ENCODE measurements around the gene ZFAND2B. TPM values are rescaled to one million over a fixed set of nuclear protein-coding genes. Genes with fewer than 3 reads are reported as not detected.

The ZFAND2B gene
- total RNA-seq, 1 experiment from 2014 or later = 34.0 TPM

DNA sequence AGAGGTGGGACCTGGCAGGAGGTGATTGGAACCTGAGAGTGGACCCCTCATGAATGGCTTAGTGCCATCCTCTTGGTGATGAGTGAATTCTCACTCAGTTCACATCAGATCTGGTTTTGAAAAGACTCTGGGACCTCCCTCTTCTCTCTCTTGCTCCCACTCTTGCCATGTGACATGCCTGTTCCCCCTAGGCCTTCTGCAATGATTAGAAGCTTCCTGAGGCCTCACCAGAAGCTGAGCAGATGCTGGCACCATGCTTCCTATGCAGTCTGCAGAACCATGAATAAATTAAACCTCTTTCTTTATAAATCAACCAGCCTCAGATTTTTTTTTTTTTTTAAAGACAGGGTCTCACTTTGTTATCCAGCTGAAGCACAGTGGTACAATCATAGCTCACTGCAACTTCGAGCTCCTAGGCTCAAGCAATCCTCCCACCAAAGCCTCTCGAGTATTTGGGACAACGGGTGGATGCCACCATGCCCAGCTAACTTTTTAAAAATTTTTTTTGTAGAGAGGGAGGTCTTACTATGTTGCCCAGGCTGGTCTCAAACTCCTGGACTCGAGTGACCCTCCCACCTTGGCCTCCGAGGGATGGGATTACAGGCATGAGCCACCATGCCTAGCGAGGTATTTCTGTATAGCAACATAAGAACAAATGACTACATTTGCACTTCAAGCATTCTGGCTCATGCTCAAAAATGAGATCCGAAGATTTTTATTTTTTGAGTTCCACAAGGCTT is 2.0 kb upstream of the ZFAND2B start:
- no peak for DNase-seq (ENCODE audit: low read depth)

- DNase-seq (ENCODE audit: low read depth) = no peak
Measured at GRCh38 chr2:219205165-219205538, 1.4 kb upstream of the ZFAND2B start.

DNA sequence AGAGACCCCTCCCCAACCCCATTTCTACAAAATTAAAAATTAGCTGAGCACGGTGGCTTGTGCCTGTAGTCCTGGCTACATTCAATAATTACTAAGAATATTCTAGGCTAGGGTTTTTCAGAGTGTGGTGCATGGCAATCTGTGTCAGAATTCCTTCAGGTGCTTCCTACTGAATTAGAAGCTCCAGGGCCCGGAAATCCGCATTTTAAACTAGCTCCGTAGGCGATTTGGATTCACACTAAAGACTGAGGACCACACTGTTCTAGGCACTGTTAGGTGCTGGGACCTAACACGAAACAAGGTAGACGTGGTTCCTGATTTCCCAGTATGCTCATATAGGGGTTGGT is 628 bp upstream of the ZFAND2B start:
- no peak for DNase-seq (ENCODE audit: low read depth)

- no peak for DNase-seq (ENCODE audit: low read depth)
Measured at GRCh38 chr2:219207134-219207883, 727 bp downstream of the ZFAND2B start.

GRCh38 chr2:219207884-219208740 is 1.5 kb downstream of the ZFAND2B start:
- DNase-seq (ENCODE audit: low read depth) = peak; percentile 54

DNA sequence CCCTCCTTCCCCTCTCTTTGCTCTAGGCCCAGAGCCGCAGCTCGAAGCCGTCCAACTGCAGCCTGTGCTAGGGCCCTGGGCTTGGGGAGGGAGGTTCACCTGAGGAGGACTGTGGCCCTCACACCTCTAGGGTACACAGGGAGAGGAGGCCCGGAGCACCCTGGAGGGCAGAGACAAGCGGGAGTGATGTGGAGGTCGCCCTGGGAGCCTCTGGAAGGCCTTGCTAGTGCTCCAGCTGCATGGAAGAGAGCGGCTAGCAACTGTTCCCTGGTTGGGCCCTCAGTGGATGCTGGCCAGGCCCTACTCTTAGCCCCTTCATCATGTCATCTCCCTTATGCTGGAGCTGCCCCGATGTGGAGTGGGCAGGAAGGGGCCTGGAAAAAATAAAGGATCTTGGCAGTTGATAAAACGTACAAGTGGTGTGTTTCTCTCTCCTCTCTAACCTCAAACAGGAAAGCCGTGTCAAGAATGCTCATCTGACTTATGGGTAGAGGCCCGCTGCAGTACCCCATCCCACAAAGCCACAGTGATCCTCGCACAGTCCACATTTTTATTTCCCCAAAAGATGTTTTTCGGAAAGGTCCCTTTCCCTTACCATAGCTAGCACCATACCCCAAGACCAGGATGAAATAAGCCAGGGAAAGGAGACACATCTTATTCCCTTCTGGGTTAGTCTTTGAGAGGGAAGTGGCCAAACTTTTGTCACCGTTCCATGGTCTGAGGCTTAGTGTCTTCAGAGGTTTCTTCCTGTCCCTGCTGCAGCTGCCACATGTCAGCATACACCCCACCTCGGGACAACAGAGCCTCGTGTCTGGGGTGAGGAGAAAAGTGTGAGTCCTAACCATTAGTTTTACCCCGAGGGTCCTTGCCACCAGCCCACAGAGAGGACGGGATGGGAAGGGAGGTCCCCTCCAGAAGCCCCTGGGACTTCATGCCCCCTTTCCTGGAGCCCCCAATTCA is 2.9 kb downstream of the ZFAND2B start:
- no peak for DNase-seq (ENCODE audit: low read depth)

GRCh38 chr2:219210196-219210885 is 3.8 kb downstream of the ZFAND2B start:
- no peak for DNase-seq (ENCODE audit: low read depth)

GRCh38 chr2:219210886-219211362 is 4.3 kb downstream of the ZFAND2B start:
- no peak for DNase-seq (ENCODE audit: low read depth)

DNA sequence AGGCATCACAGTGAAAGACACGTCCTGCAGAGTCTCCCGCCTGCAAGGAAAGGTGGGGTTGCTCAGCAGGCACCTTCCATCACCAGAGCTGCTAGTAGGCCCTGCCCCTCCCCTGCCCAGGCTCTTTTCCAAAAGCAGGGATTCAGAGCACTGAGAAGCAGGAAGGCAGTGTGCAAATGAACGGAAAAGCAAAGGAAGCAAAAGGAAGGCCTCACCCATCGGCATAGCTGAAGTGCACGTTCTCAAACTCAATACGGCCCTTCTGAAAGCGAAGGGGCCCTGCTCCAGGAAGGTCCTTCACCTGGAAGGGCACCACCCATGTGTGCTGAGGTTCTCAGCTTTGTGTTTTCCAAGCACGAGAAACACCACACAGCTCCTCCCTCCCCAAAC is 6.4 kb downstream of the ZFAND2B start:
- no peak for DNase-seq (ENCODE audit: low read depth)

DNA sequence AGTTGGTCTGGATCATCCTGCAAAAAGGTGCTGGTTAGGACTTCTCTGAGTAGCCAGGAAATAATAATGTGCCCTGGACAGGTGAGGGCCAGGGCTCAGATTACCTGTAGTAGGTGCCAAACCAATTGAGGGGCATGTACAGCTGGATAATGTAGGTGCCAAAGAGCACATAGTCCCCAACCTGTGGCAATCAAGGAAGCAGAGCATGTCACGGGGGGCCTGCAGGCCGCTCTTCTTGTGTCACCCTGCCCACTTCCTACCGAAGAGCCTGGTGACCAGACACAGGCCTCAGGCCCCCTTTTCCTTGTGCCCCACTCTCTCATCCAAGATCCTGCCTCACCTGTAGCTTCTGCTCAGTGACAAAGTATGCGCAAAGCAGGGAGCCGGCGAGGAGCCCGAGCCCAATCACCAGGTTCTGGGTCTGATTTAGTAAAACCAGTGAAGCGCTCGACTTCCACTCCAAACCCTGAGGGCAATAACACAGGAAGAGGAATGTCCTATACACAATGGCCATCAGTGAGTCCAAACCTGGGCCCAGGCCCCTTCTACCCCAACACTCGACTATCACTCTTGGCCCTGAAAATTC is 7.0 kb downstream of the ZFAND2B start:
- DNase-seq (ENCODE audit: low read depth) = no peak

GRCh38 chr2:219214141-219214540 is 7.6 kb downstream of the ZFAND2B start:
- DNase-seq (ENCODE audit: low read depth) = no peak

DNA sequence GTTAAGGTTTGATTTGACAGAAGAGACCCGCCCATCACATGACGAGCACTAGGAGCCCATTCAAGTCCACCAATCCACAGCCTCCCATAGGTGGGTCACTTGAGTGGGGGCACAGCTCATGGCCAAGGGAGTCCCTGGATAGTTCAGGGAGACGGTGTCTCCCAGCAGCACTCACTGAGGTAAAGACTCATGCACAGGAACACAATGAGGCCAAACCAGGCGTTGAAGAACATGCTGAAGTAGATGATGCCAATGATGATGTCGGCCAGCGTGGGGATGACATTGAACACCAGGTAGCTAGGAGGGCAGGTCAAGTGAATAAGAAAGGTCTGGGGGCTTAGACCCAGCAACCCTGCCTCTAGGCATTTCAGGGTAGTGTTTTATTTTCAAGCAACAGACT is 8.2 kb downstream of the ZFAND2B start:
- DNase-seq (ENCODE audit: low read depth) = no peak

- DNase-seq (ENCODE audit: low read depth) = no peak
Measured at GRCh38 chr2:219215871-219216534, 9.4 kb downstream of the ZFAND2B start.

- no peak for DNase-seq (ENCODE audit: low read depth)
Measured at GRCh38 chr2:219216535-219216915, 9.9 kb downstream of the ZFAND2B start.

- peak; percentile 77 for DNase-seq (ENCODE audit: low read depth)
Measured at GRCh38 chr2:219218217-219218731, 11.7 kb downstream of the ZFAND2B start.

- DNase-seq (ENCODE audit: low read depth) = peak; percentile 94
Measured at GRCh38 chr2:219218732-219219701, 12.4 kb downstream of the ZFAND2B start, which contains the start of gene ABCB6. ABCB6 (minus strand) TSS chr2:219218958; CDS start chr2:219218673, 285 bp downstream.

- DNase-seq (ENCODE audit: low read depth) = no peak
Measured at GRCh38 chr2:219219784-219220532, 13.4 kb downstream of the ZFAND2B start.

Measured in LHCN-M2 (cell line).